SJCRH30 (cell line): ENCODE results near the gene CCNI2. TPM values are rescaled to one million over a fixed set of nuclear protein-coding genes. Genes with fewer than 3 reads are reported as not detected.

ENCODE experiments used
- DNase-seq, 2 experiments: peaks; one replicate each; pipeline ENCODE4 v3.0.0-alpha.2; 2015 to 2020
- H3K27ac ChIP-seq: fragments of 250-450 bp; sonication (Bioruptor Pico); 2 replicates; pipeline ENCODE4 v1.5.1; 2020; ENCODE audit warnings: mild to moderate bottlenecking, moderate library complexity
- H3K27me3 ChIP-seq: fragments of 250-450 bp; sonication (Bioruptor Pico); 2 replicates; pipeline ENCODE4 v1.5.1; 2020; ENCODE audit warnings: mild to moderate bottlenecking, moderate library complexity
- H3K36me3 ChIP-seq: fragments of 250-450 bp; sonication (Bioruptor Pico); 2 replicates; pipeline ENCODE4 v1.5.1; 2020; ENCODE audit warnings: mild to moderate bottlenecking, moderate library complexity
- H3K4me1 ChIP-seq: fragments of 250-450 bp; sonication (Bioruptor Pico); 2 replicates; pipeline ENCODE4 v1.5.1; 2020; ENCODE audit warnings: mild to moderate bottlenecking, moderate library complexity
- H3K4me3 ChIP-seq: fragments of 250-450 bp; sonication (Bioruptor Pico); 2 replicates; pipeline ENCODE4 v1.5.1; 2020; ENCODE audit warnings: mild to moderate bottlenecking, moderate library complexity
- H3K9me3 ChIP-seq: fragments of 250-450 bp; sonication (Bioruptor Pico); replicated peaks from 2 replicates; pipeline ENCODE4 v1.5.1; 2020; ENCODE audit warnings: mild to moderate bottlenecking, moderate library complexity
- total RNA-seq: library from RNA; depleted of rRNA; stranded (reverse); fragments of >200 nt; shearing (Covaris generic); gene quantifications from 2 replicates; pipeline ENCODE4 v1.2.3, GENCODE V29; 2014

Gene CCNI2
- total RNA-seq, 1 experiment from 2014 or later = not detected

DNA sequence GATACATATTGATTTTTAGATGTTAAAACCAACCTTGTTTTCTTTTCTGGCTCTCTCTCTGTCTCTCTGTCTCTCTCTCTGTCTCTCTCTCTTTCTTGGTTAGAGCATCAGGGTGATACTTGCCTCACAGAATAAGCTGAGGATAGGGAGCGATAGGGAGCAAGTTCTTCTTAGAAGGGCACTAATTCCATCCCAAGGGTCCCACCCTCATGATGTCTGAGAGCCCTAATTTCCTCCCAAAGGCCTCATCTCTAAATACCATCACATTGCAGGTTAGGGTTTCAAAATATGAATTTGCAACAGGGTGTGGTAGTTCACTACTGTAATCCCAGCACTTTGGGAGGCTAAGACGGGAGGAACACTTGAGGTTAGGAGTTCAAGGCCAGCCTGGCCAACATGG lies 5.1 kb upstream of the CCNI2 start:
- H3K36me3 ChIP-seq = no peaks in the 10 kb centered on the region
- H3K4me1 ChIP-seq = peaks cover 6% of the 10 kb centered on the region; the same call in 1 of the 2 replicates
- H3K27ac ChIP-seq = no peak overlapping the region
- H3K9me3 ChIP-seq = no peaks in the 10 kb centered on the region
- no peak overlapping the region for H3K4me3 ChIP-seq
- no peaks in the 10 kb centered on the region for H3K27me3 ChIP-seq
- no peak for DNase-seq

DNA sequence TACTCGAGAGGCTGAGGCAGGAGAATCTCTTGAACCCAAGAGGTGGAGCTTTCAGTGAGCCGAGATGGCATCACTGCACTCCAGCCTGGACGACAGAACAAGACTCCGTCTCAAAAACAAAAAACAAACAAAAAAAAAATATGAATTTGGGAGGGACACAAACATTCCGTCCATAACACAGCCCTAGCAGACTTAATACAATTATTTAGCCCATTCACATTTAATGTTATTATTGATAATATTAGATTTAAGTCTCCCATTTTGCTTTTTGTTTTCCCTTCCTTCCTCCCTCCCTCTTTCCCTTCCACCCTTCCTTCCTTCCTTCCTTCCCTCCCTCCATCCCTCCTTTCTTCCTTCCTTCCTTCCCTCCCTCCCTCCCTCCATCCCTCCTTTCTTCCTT lies 4.6 kb upstream of the CCNI2 start:
- H3K36me3 ChIP-seq = no peaks in the 10 kb centered on the region

GRCh38 chr5:132744659-132745058 lies 2.6 kb upstream of the CCNI2 start:
- Histone ChIP-seq H3K27ac (no peak overlapping the region), H3K9me3 (no peaks in the 10 kb centered on the region), H3K27me3 (no peaks in the 10 kb centered on the region), H3K4me3 (no peak overlapping the region), H3K4me1 (no peaks in the 10 kb centered on the region), H3K36me3 (no peaks in the 10 kb centered on the region)
- DNase-seq = no peak

More for the DNA sequence above, 4.6 kb upstream of the CCNI2 start:
- DNase-seq = no peak
- Histone ChIP-seq H3K4me1 (peaks cover 6% of the 10 kb centered on the region; the same call in 1 of the 2 replicates), H3K27me3 (no peaks in the 10 kb centered on the region), H3K4me3 (no peak overlapping the region), H3K27ac (no peak overlapping the region), H3K9me3 (no peaks in the 10 kb centered on the region)

GRCh38 chr5:132746592-132746953 lies 653 bp upstream of the CCNI2 start:
- no peaks in the 10 kb centered on the region for H3K4me1 ChIP-seq
- no peak overlapping the region for H3K27ac ChIP-seq
- H3K27me3 ChIP-seq = no peaks in the 10 kb centered on the region
- DNase-seq = no peak
- H3K36me3 ChIP-seq = no peaks in the 10 kb centered on the region
- no peak overlapping the region for H3K4me3 ChIP-seq
- no peaks in the 10 kb centered on the region for H3K9me3 ChIP-seq

GRCh38 chr5:132747616-132748440 lies 602 bp downstream of the CCNI2 start:
- no peaks in the 10 kb centered on the region for H3K4me1 ChIP-seq
- no peak overlapping the region for H3K4me3 ChIP-seq
- H3K27ac ChIP-seq = no peak overlapping the region
- no peaks in the 10 kb centered on the region for H3K9me3 ChIP-seq
- DNase-seq = no peak
- H3K36me3 ChIP-seq = no peaks in the 10 kb centered on the region
- no peaks in the 10 kb centered on the region for H3K27me3 ChIP-seq

DNA sequence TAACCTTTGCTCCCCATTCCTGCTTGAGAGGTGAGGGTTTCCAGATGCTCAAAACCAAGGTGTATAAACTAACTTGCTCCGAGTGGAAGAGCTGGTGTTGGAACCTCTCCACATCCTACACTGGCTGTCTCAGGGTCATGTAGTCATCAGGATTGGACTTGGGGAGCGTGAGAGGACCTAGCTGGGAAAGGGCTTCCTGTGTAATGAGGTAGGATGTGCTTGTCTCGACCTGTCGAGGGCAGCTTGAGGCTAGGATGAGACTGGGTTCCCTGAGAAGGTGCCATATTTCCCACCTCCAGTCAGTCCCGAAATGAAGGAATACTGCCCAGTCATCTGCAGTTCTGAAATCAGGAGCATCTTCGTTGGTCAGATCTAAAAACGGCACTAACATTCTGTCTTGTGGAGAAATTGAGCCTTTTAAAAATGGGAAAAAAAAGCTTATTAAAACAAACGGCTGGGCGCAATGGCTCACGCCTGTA lies 1.3 kb downstream of the CCNI2 start:
- no peak overlapping the region for H3K27ac ChIP-seq
- no peaks in the 10 kb centered on the region for H3K36me3 ChIP-seq
- H3K27me3 ChIP-seq = no peaks in the 10 kb centered on the region
- no peaks in the 10 kb centered on the region for H3K4me1 ChIP-seq
- H3K4me3 ChIP-seq = no peak overlapping the region
- DNase-seq = no peak
- no peaks in the 10 kb centered on the region for H3K9me3 ChIP-seq

- H3K4me1 ChIP-seq = no peaks in the 10 kb centered on the region
- no peak overlapping the region for H3K27ac ChIP-seq
- H3K27me3 ChIP-seq = no peaks in the 10 kb centered on the region
- H3K9me3 ChIP-seq = no peaks in the 10 kb centered on the region
- no peak overlapping the region for H3K4me3 ChIP-seq
- H3K36me3 ChIP-seq = no peaks in the 10 kb centered on the region
- DNase-seq = no peak
Observed at GRCh38 chr5:132749506-132749905, 2.3 kb downstream of the CCNI2 start.

DNA sequence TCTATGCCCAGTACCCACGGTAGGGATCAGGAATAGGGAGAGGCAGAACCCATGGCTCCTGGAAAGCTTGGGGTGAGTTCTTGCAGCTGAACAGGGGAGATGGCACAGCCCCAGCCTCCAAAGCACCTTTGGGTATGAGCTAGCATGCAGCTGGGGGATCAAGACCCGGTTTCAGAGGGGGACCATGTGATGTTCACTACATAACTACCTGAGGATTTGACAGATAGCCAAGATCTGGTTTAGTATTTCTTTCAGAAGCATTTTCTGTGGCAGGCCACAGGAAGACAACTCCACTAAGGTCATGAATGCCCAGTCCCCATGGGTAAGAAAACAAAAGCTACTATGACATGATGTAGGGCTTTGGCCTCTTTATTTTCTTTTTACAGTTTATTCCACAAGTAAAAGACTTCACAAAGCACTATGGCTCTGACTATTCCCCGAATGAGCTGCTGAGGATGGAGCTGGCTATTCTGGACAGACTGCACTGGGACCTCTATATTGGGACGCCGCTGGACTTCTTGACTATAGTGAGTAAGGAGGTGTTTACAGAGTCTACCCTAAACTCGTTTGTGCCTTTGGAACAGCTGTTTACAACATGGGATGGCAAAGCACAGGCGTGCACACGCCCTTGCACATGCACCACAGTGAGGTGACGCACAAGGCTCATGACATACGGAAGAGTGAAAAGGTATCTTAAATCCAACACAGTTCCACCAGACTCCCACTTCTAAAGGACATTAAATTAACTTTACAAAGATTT lies 3.4 kb downstream of the CCNI2 start:
- H3K4me1 ChIP-seq = no peaks in the 10 kb centered on the region
- H3K9me3 ChIP-seq = no peaks in the 10 kb centered on the region
- no peaks in the 10 kb centered on the region for H3K27me3 ChIP-seq
- H3K27ac ChIP-seq = no peak overlapping the region
- DNase-seq = no peak
- no peaks in the 10 kb centered on the region for H3K36me3 ChIP-seq
- H3K4me3 ChIP-seq = no peak overlapping the region

GRCh38 chr5:132751444-132751843 lies 4.2 kb downstream of the CCNI2 start:
- Histone ChIP-seq H3K9me3 (no peaks in the 10 kb centered on the region), H3K27ac (no peak overlapping the region), H3K27me3 (no peaks in the 10 kb centered on the region), H3K4me1 (no peaks in the 10 kb centered on the region), H3K36me3 (no peaks in the 10 kb centered on the region), H3K4me3 (no peak overlapping the region)
- DNase-seq = no peak

- H3K9me3 ChIP-seq = no peaks in the 10 kb centered on the region
- H3K36me3 ChIP-seq = no peaks in the 10 kb centered on the region
- H3K27me3 ChIP-seq = no peaks in the 10 kb centered on the region
- no peaks in the 10 kb centered on the region for H3K4me1 ChIP-seq
- DNase-seq = no peak
- H3K27ac ChIP-seq = no peak overlapping the region
- no peak overlapping the region for H3K4me3 ChIP-seq
Observed at GRCh38 chr5:132751971-132752580, 4.8 kb downstream of the CCNI2 start.

DNA sequence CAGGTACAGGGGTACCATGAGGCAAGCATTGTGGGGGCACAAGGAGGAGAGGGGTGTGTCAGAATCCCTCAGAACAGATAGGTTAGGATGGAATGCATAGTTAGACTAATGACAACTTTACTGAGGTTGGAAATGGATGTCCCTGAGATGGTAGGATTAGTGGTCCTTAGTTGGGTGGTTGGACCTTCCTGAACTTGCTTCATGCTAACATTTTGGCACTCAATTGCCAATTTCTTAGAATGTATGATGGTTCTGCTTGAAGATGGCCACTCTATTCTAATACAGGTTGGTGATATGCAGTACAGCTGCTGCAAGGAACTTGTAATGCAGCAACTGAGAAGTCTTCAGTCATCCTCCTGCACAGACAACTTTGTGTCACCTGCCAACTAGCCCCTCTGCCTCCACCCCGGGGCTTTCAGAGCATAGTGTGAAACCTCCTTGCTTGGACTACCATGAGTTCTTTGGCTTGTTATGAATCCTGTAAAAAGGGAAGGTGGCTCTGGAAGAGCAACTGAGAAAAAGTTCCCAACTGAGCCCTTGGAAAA lies 5.4 kb downstream of the CCNI2 start:
- no peak for DNase-seq
- no peaks in the 10 kb centered on the region for H3K9me3 ChIP-seq
- no peaks in the 10 kb centered on the region for H3K4me1 ChIP-seq
- no peaks in the 10 kb centered on the region for H3K36me3 ChIP-seq
- H3K4me3 ChIP-seq = no peak overlapping the region
- no peaks in the 10 kb centered on the region for H3K27me3 ChIP-seq
- no peak overlapping the region for H3K27ac ChIP-seq

- DNase-seq = peak; percentile 39 to 53
- Histone ChIP-seq H3K4me3 (no peak overlapping the region), H3K36me3 (no peaks in the 10 kb centered on the region), H3K4me1 (no peaks in the 10 kb centered on the region), H3K27ac (no peak overlapping the region), H3K27me3 (no peaks in the 10 kb centered on the region), H3K9me3 (no peaks in the 10 kb centered on the region)
Observed at GRCh38 chr5:132753135-132753987, 6.1 kb downstream of the CCNI2 start.

GRCh38 chr5:132754111-132754510 lies 6.9 kb downstream of the CCNI2 start:
- no peaks in the 10 kb centered on the region for H3K9me3 ChIP-seq
- H3K4me1 ChIP-seq = no peaks in the 10 kb centered on the region
- DNase-seq = no peak
- H3K36me3 ChIP-seq = no peaks in the 10 kb centered on the region
- H3K27ac ChIP-seq = no peak overlapping the region
- no peaks in the 10 kb centered on the region for H3K27me3 ChIP-seq
- no peak overlapping the region for H3K4me3 ChIP-seq

GRCh38 chr5:132754947-132755346 lies 7.7 kb downstream of the CCNI2 start:
- H3K4me3 ChIP-seq = no peak overlapping the region
- no peak for DNase-seq
- H3K36me3 ChIP-seq = no peaks in the 10 kb centered on the region
- no peaks in the 10 kb centered on the region for H3K27me3 ChIP-seq
- H3K4me1 ChIP-seq = no peaks in the 10 kb centered on the region
- H3K27ac ChIP-seq = no peak overlapping the region
- no peaks in the 10 kb centered on the region for H3K9me3 ChIP-seq
